DND-41 (cell line): ENCODE data around the gene NDUFA12.

Experiments used
- ATAC-seq: fragments of 200-7000 bp; cut with Tn5 transposase; 3 replicates; pipeline ENCODE4 v1.9.1; 2021; ENCODE audit warnings: low read depth; ENCODE audit not compliant: insufficient read depth
- DNase-seq: peaks from one replicate; pipeline ENCODE4 v3.0.0-alpha.2; 2020
- H2AFZ ChIP-seq: 2 replicates; pipeline ENCODE4 v1.6.0; 2012; ENCODE audit warnings: low read depth, low read length
- H3K27ac ChIP-seq: 2 replicates; pipeline ENCODE4 v1.5.1; 2012; ENCODE audit warnings: low read length, inconsistent platforms
- H3K27me3 ChIP-seq: fragments of 200-600 bp; sonication (generic); 2 replicates; pipeline ENCODE4 v1.6.0; 2012; ENCODE audit warnings: low read length, mild to moderate bottlenecking, inconsistent platforms; ENCODE audit not compliant: insufficient read depth, poor library complexity
- H3K36me3 ChIP-seq: 2 replicates; pipeline ENCODE4 v1.5.1; 2012; ENCODE audit warnings: low read length, inconsistent platforms; ENCODE audit not compliant: insufficient read depth
- H3K4me1 ChIP-seq: 2 replicates; pipeline ENCODE4 v1.5.1; 2012; ENCODE audit warnings: mild to moderate bottlenecking, low read length; ENCODE audit not compliant: insufficient read depth
- H3K4me2 ChIP-seq: 2 replicates; pipeline ENCODE4 v1.6.0; 2012; ENCODE audit warnings: mild to moderate bottlenecking, moderate library complexity, low read length, inconsistent platforms; ENCODE audit not compliant: insufficient read depth
- H3K4me3 ChIP-seq, 2 experiments: fragments of 200-600 bp in 1 of 2; shearing (Covaris generic) in 1 of 2; 2 replicates each; pipeline ENCODE4 v1.5.1; 2012 to 2016; ENCODE audit warnings: inconsistent platforms in 2 of 2, low read length in 2 of 2, mild to moderate bottlenecking in 2 of 2, low read depth in 1 of 2, moderate library complexity in 1 of 2
- H3K79me2 ChIP-seq: 2 replicates; pipeline ENCODE4 v1.6.0; 2012; ENCODE audit warnings: low read length, inconsistent platforms; ENCODE audit not compliant: insufficient read depth
- H3K9ac ChIP-seq: 2 replicates; pipeline ENCODE4 v1.6.0; 2012; ENCODE audit warnings: low read depth, mild to moderate bottlenecking, inconsistent platforms, low read length, moderate library complexity
- H3K9me3 ChIP-seq: 2 replicates; pipeline ENCODE4 v1.5.1; 2012; ENCODE audit warnings: low read length, moderate library complexity, mild to moderate bottlenecking, inconsistent platforms; ENCODE audit not compliant: insufficient read depth, severe bottlenecking
- H4K20me1 ChIP-seq: 2 replicates; pipeline ENCODE4 v1.6.0; 2012; ENCODE audit warnings: low read length; ENCODE audit not compliant: insufficient read depth
- CTCF ChIP-seq: IDR thresholded peaks from 2 replicates; pipeline ENCODE4 v1.5.1; 2012; ENCODE audit warnings: borderline replicate concordance, low read length, moderate library complexity, mild to moderate bottlenecking; ENCODE audit not compliant: poor library complexity, severe bottlenecking; ENCODE audit errors: extremely low read depth
- EZH2 ChIP-seq: IDR thresholded peaks from 3 replicates; pipeline ENCODE4 v1.6.1; 2012; ENCODE audit warnings: borderline replicate concordance, low read depth, mild to moderate bottlenecking, moderate library complexity, low read length, inconsistent platforms; ENCODE audit not compliant: severe bottlenecking

The NDUFA12 gene

GRCh38 chr12:95014554-95014953 is 11.1 kb upstream of the NDUFA12 start:
- Histone ChIP-seq H3K4me3 (no peak overlapping the region), H3K4me1 (no peaks in the 10 kb centered on the region), H3K36me3 (no peaks in the 10 kb centered on the region; the same call in 1 of the 2 replicates), H3K27ac (no peak overlapping the region), H4K20me1 (no peaks in the 10 kb centered on the region), H3K9ac (no peak overlapping the region), H3K4me2 (no peak overlapping the region), H3K9me3 (no peaks in the 10 kb centered on the region), H3K27me3 (no peaks in the 10 kb centered on the region), H2AFZ (no peak overlapping the region), H3K79me2 (no peaks in the 10 kb centered on the region)
- TF ChIP-seq CTCF (no peak), EZH2 (no peak)
- no peak for ATAC-seq
- DNase-seq: no peak

DNA sequence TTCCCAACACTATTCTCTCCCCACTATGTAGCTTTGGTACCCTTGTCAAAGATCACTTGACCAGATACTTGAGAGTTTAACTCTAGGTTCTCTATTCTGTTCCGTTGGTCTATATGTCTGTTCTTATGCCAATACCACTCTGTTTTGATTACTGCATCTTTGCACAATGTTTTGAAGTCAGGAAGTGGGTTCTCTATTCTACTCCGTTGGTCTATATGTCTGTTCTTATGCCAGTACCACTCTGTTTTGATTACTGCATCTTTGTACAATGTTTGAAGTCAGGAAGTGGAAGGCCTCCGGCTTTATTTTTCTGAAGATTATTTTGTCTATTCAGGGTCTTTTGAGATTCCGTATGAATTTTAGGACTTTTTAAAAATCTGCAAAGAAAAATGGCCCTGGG is 2.7 kb upstream of the NDUFA12 start:
- no peak overlapping the region for H3K9ac ChIP-seq
- no peak for DNase-seq
- H3K79me2 ChIP-seq: peaks cover 23% of the 10 kb centered on the region
- H4K20me1 ChIP-seq: no peaks in the 10 kb centered on the region
- no peaks in the 10 kb centered on the region for H3K27me3 ChIP-seq
- no peak for TF ChIP-seq CTCF
- no peak for TF ChIP-seq EZH2
- peaks cover 14% of the 10 kb centered on the region for H3K9me3 ChIP-seq
- H3K4me3 ChIP-seq: no peak overlapping the region
- peaks cover 1% of the 10 kb centered on the region; the same call in 1 of the 2 replicates for H3K36me3 ChIP-seq
- H2AFZ ChIP-seq: no peak overlapping the region
- no peak overlapping the region for H3K27ac ChIP-seq
- peaks cover 30% of the 10 kb centered on the region for H3K4me1 ChIP-seq
- no peak for ATAC-seq
- no peak overlapping the region for H3K4me2 ChIP-seq

- Histone ChIP-seq H3K27ac (no peak overlapping the region), H3K4me1 (peaks cover 46% of the 10 kb centered on the region), H3K9ac (no peak overlapping the region), H3K36me3 (peaks cover 13% of the 10 kb centered on the region; the same call in 1 of the 2 replicates), H2AFZ (peak overlapping the region; percentile 90; the same call in 1 of the 2 replicates), H3K27me3 (no peaks in the 10 kb centered on the region), H3K4me3 (no peak overlapping the region), H3K4me2 (peak overlapping the region; percentile 91), H4K20me1 (no peaks in the 10 kb centered on the region), H3K79me2 (peaks cover 39% of the 10 kb centered on the region), H3K9me3 (peaks cover 14% of the 10 kb centered on the region)
- DNase-seq (no peak), ATAC-seq (no peak)
- TF ChIP-seq CTCF (no peak), EZH2 (no peak)
Measured at GRCh38 chr12:95004610-95005009, 1.1 kb upstream of the NDUFA12 start.

GRCh38 chr12:95003921-95004272 is 400 bp upstream of the NDUFA12 start:
- no peak for DNase-seq
- peaks cover 47% of the 10 kb centered on the region for H3K4me1 ChIP-seq
- ATAC-seq: peak; percentile 5; the same call in 1 of the 3 replicates
- H3K4me2 ChIP-seq: peak overlapping the region; percentile 91
- peaks cover 13% of the 10 kb centered on the region; the same call in 1 of the 2 replicates for H3K36me3 ChIP-seq
- H3K79me2 ChIP-seq: peaks cover 44% of the 10 kb centered on the region
- peak overlapping the region; percentile 12 to 73; a peak in 3 of 4 replicates for H3K4me3 ChIP-seq
- peak overlapping the region; percentile 71 for H3K27ac ChIP-seq
- H4K20me1 ChIP-seq: no peaks in the 10 kb centered on the region
- H3K9me3 ChIP-seq: peaks cover 14% of the 10 kb centered on the region
- H2AFZ ChIP-seq: peak overlapping the region; percentile 90
- H3K9ac ChIP-seq: peak overlapping the region; percentile 73
- TF ChIP-seq CTCF (no peak), EZH2 (no peak)
- no peaks in the 10 kb centered on the region for H3K27me3 ChIP-seq
